WTC11 (cell line): ENCODE data around the gene CCDC116. TPM values are rescaled to one million over a fixed set of nuclear protein-coding genes. Genes with fewer than 3 reads are reported as not detected.

ENCODE experiments used
- ATAC-seq: fragments of 200-7000 bp; cut with Tn5 transposase; 2 replicates; pipeline ENCODE4 v1.10.0; 2021; ENCODE audit warnings: mild to moderate bottlenecking, moderate library complexity
- CTCF ChIA-PET: fragments of 300-600 bp; sonication (Branson Sonifier 250); formaldehyde crosslinking; loops from one replicate; lab custom pipeline; 2021; ENCODE audit warnings: antibody characterized with exemption; lab: Charles Lee
- POLR2A ChIA-PET: fragments of 350-600 bp; sonication (Branson Sonifier 250); formaldehyde crosslinking; loops from one replicate; lab custom pipeline; 2021; ENCODE audit warnings: antibody characterized with exemption; lab: Charles Lee
- DNase-seq: peaks from one replicate; pipeline ENCODE4 v3.0.0; 2021; ENCODE audit warnings: low spot score
- H3K27ac Mint-ChIP-seq: 2 replicates; pipeline ENCODE4 v1.8.0; 2021; ENCODE audit warnings: mixed read lengths
- H3K27me3 Mint-ChIP-seq: 2 replicates; pipeline ENCODE4 v1.8.0; 2021; ENCODE audit warnings: low read depth, mild to moderate bottlenecking, moderate library complexity, mixed read lengths
- H3K36me3 Mint-ChIP-seq: 2 replicates; pipeline ENCODE4 v1.8.0; 2021; ENCODE audit warnings: mixed read lengths
- H3K4me1 Mint-ChIP-seq: 2 replicates; pipeline ENCODE4 v1.8.0; 2022; ENCODE audit warnings: mixed read lengths
- H3K4me3 Mint-ChIP-seq: 2 replicates; pipeline ENCODE4 v1.8.0; 2021; ENCODE audit warnings: mild to moderate bottlenecking, moderate library complexity, mixed read lengths
- H3K9me3 Mint-ChIP-seq: 2 replicates; pipeline ENCODE4 v1.8.0; 2021; ENCODE audit warnings: mixed read lengths
- ETV6 ChIP-seq: sonication (generic); formaldehyde crosslinking; IDR thresholded peaks from 2 replicates; pipeline ENCODE4 v1.8.1; 2022; ENCODE audit warnings: mild to moderate bottlenecking, missing genetic modification reagents
- FOXJ3 ChIP-seq: sonication (generic); formaldehyde crosslinking; IDR thresholded peaks from 2 replicates; pipeline ENCODE4 v1.9.0; 2021; ENCODE audit warnings: missing genetic modification reagents, mild to moderate bottlenecking, borderline replicate concordance
- FOXP1 ChIP-seq: sonication (generic); formaldehyde crosslinking; IDR thresholded peaks from 2 replicates; pipeline ENCODE4 v1.8.0; 2022; ENCODE audit warnings: missing genetic modification reagents, mild to moderate bottlenecking, moderate library complexity, borderline replicate concordance
- HMGXB4 ChIP-seq: sonication (generic); formaldehyde crosslinking; IDR thresholded peaks from 2 replicates; pipeline ENCODE4 v1.8.1; 2023; ENCODE audit warnings: mild to moderate bottlenecking, moderate library complexity, missing genetic modification reagents
- JUN ChIP-seq: sonication (generic); formaldehyde crosslinking; IDR thresholded peaks from 2 replicates; pipeline ENCODE4 v1.8.0; 2023; ENCODE audit warnings: mild to moderate bottlenecking, missing genetic modification reagents
- MYBL2 ChIP-seq: sonication (generic); formaldehyde crosslinking; IDR thresholded peaks from 2 replicates; pipeline ENCODE4 v1.8.1; 2023; ENCODE audit warnings: mild to moderate bottlenecking, moderate library complexity, missing genetic modification reagents
- NFYB ChIP-seq: sonication (generic); formaldehyde crosslinking; conservative IDR thresholded peaks from 2 replicates; pipeline ENCODE4 v1.8.0; 2022; ENCODE audit warnings: low read depth, missing genetic modification reagents
- NR3C1 ChIP-seq: sonication (generic); formaldehyde crosslinking; conservative IDR thresholded peaks from 2 replicates; pipeline ENCODE4 v1.8.1; 2023; ENCODE audit warnings: low read depth, mild to moderate bottlenecking, missing genetic modification reagents
- SMAD4 ChIP-seq: sonication (generic); formaldehyde crosslinking; IDR thresholded peaks from 2 replicates; pipeline ENCODE4 v1.8.0; 2022; ENCODE audit warnings: mild to moderate bottlenecking, missing genetic modification reagents
- TCF7 ChIP-seq: sonication (generic); formaldehyde crosslinking; IDR thresholded peaks from 2 replicates; pipeline ENCODE4 v1.8.0; 2022; ENCODE audit warnings: mild to moderate bottlenecking, low read depth, missing genetic modification reagents, moderate library complexity
- TEAD1 ChIP-seq: sonication (generic); formaldehyde crosslinking; IDR thresholded peaks from 2 replicates; pipeline ENCODE4 v1.8.0; 2022; ENCODE audit warnings: mild to moderate bottlenecking, missing genetic modification reagents
- ZNF232 ChIP-seq: sonication (generic); formaldehyde crosslinking; IDR thresholded peaks from 2 replicates; pipeline ENCODE4 v1.8.0; 2022; ENCODE audit warnings: mild to moderate bottlenecking, missing genetic modification reagents
- ZNF425 ChIP-seq: fragments of 250-450 bp; sonication (Bioruptor Pico); conservative IDR thresholded peaks from 2 replicates; pipeline ENCODE4 v1.9.0; 2021; ENCODE audit warnings: mild to moderate bottlenecking
- total RNA-seq: library from RNA; stranded (reverse); gene quantifications from 3 replicates; pipeline ENCODE4 v1.2.3, GENCODE V29; 2021
- TF ChIP-seq, protein P1 (sequence below): fragments of 250-450 bp; sonication (Bioruptor Pico); IDR thresholded peaks from 2 replicates; pipeline ENCODE4 v1.8.0; 2021; ENCODE audit warnings: mild to moderate bottlenecking
- TF ChIP-seq, protein P2 (sequence below): sonication (generic); formaldehyde crosslinking; IDR thresholded peaks from 2 replicates; pipeline ENCODE4 v1.8.1; 2023; ENCODE audit warnings: mild to moderate bottlenecking, missing genetic modification reagents, moderate library complexity
- TF ChIP-seq, protein P3 (sequence below): sonication (generic); formaldehyde crosslinking; conservative IDR thresholded peaks from 2 replicates; pipeline ENCODE4 v1.8.1; 2022; ENCODE audit warnings: mild to moderate bottlenecking, missing genetic modification reagents
- TF ChIP-seq, protein P4 (sequence below): sonication (generic); formaldehyde crosslinking; IDR thresholded peaks from 2 replicates; pipeline ENCODE4 v1.8.0; 2022; ENCODE audit warnings: mild to moderate bottlenecking, missing genetic modification reagents

CCDC116 gene
- total RNA-seq, 1 experiment from 2014 or later = 0.57 TPM

DNA sequence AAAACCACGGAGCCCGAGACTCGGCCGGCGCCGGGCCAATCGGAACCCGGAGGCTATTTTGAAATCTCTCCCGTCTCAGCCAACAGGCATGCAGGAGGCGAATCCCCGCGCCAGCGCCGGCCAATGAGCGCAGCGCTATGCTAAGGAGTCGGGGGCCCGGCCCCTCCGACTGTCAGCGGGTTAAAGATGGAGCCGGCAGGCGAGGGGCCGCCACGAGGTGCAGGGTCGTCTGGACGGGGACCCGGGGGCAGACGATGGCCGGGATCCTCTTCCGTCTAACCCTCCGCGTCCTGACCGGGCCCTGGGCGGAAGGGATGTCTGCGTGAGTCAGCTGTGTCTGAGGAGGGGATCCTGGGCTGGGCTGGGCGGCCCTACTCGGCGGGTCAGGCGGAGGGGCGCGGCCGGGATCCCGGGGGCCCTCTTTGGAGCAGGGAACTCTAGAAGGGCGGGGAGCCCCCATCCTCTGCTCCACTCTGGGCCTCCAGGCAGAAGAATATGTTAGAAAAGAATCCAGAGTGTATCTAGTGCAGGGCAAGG, 19.5 kb downstream of the CCDC116 start (continued):
- TF ChIP-seq NFYB (peak; percentile 75), HMGXB4 (peak; percentile 23; the same call in 1 of the 2 replicates), FOXP1 (peak; percentile 64; the same call in 1 of the 2 replicates), MYBL2 (peak; percentile 68), ETV6 (CRISPR knock-in tag) (no peak), ZNF425 (CRISPR knock-in tag) (no peak), FOXJ3 (CRISPR knock-in tag) (no peak), NR3C1 (no peak)
- TF ChIP-seq, protein P1, sequence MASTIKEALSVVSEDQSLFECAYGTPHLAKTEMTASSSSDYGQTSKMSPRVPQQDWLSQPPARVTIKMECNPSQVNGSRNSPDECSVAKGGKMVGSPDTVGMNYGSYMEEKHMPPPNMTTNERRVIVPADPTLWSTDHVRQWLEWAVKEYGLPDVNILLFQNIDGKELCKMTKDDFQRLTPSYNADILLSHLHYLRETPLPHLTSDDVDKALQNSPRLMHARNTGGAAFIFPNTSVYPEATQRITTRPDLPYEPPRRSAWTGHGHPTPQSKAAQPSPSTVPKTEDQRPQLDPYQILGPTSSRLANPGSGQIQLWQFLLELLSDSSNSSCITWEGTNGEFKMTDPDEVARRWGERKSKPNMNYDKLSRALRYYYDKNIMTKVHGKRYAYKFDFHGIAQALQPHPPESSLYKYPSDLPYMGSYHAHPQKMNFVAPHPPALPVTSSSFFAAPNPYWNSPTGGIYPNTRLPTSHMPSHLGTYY (CRISPR knock-in tag) = no peak
- TF ChIP-seq, protein P2, sequence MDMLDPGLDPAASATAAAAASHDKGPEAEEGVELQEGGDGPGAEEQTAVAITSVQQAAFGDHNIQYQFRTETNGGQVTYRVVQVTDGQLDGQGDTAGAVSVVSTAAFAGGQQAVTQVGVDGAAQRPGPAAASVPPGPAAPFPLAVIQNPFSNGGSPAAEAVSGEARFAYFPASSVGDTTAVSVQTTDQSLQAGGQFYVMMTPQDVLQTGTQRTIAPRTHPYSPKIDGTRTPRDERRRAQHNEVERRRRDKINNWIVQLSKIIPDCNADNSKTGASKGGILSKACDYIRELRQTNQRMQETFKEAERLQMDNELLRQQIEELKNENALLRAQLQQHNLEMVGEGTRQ (CRISPR knock-in tag) = no peak
- TF ChIP-seq, protein P3, sequence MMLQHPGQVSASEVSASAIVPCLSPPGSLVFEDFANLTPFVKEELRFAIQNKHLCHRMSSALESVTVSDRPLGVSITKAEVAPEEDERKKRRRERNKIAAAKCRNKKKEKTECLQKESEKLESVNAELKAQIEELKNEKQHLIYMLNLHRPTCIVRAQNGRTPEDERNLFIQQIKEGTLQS (CRISPR knock-in tag) = no peak
- TF ChIP-seq, protein P4, sequence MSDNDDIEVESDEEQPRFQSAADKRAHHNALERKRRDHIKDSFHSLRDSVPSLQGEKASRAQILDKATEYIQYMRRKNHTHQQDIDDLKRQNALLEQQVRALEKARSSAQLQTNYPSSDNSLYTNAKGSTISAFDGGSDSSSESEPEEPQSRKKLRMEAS (CRISPR knock-in tag) = peak; percentile 91

DNA sequence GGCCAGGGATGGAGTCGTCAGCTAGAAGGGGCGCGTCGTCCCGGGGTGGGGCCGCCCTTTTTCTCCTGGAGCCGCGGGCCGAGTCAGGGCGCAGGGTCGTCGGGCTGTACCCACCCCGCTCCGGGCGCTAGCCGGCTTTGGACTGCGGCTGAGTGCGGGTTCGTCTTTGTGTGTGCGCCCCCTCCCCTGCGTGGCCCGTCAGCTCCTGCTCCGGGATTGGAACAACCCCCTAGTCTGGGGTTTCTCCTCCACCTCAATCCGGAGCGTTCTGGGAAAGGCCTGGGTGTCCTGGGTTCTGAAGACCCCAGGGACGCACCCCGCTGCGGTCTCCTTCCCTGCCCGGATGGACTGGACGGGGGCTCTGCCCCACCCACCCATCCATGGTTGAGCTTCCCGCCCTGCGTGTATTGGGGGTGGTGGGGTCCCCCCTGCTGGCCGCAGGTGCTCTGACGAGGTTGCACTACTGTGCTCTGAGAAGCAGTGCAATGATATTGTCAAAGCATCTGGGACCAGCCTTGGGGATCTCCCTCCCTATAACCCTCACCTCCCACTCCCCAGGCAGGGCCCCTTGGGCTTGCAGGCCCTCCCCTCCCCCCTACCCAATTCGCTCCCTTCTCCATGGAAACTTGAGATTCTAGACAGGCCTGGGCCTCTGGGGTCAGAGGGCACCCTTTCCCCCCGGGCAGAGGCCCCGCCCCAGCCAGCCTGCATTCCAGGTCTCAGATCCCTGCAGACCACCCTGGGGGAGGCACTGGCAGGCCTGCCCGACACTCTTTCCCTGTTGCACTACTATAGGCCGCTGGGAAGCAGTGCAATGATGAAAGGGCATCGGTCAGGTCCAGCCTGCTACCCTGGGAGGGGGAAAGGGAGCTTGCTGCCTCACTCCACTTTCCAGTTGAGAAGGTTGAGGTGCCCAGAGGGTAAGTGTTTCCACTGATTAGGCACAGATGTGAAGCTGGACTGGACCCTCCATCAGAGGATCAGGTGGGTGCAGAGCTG, 20.3 kb downstream of the CCDC116 start:
- DNase-seq (peak; percentile 60), ATAC-seq (peak; percentile 1)
- H3K4me1 Mint-ChIP-seq = peaks cover 29% of the 10 kb centered on the region
- peak overlapping the region; percentile 92 for H3K4me3 Mint-ChIP-seq
- peaks cover 20% of the 10 kb centered on the region for H3K36me3 Mint-ChIP-seq
- CTCF ChIA-PET = interaction anchor here (1.0 to 4.3 kb wide), 3 partner anchors 10 to 24 kb away, joined by 5 to 40 read pairs (median 5); partner anchors contain the start of genes PPIL2, SDF2L1 and YDJC
- no peaks in the 10 kb centered on the region for H3K27me3 Mint-ChIP-seq
- H3K9me3 Mint-ChIP-seq = no peaks in the 10 kb centered on the region
- H3K27ac Mint-ChIP-seq = peak overlapping the region; percentile 23; the same call in 1 of the 2 replicates
- 0 out of 2 replicates have a peak, but pooled peaks have one; percentile 5 for TF ChIP-seq MYBL2
- TF ChIP-seq ZNF232 (CRISPR knock-in tag) = no peak; the same call in 1 of the 2 replicates
- TF ChIP-seq TEAD1 (CRISPR knock-in tag) = peak; percentile 30; the same call in 1 of the 2 replicates
- TF ChIP-seq JUN (CRISPR knock-in tag) = no peak
- TF ChIP-seq SMAD4 = no peak
- 0 out of 2 replicates have a peak, but pooled peaks have one; percentile 1 for TF ChIP-seq TCF7 (CRISPR knock-in tag)
- TF ChIP-seq, all 79 proteins: peak for 3
- POLR2A ChIA-PET = interaction anchor here (0.6 to 2.6 kb wide), 3 partner anchors 11 to 73 kb away, joined by 3 to 11 read pairs (median 3); partner anchors contain the start of gene SDF2L1
